RWPE1 (cell line): Measurements from ENCODE around the gene DAPK1.

ENCODE experiments used
- CTCF ChIA-PET: fragments of 350-600 bp; sonication (Branson Sonifier 250); formaldehyde crosslinking; extraction: SDS; loops from one replicate; lab custom pipeline; 2021; lab: Yijun Ruan, JAX
- POLR2A ChIA-PET: fragments of 400-600 bp; formaldehyde crosslinking; extraction: SDS; loops from one replicate; lab custom pipeline; 2020; ENCODE audit warnings: antibody characterized with exemption; ENCODE audit not compliant: low non-redundant PET; lab: Yijun Ruan, JAX
- DNase-seq: peaks from one replicate; pipeline ENCODE4 v3.0.0; 2012; ENCODE audit warnings: low spot score
- H3K27ac ChIP-seq: fragments of 450-650 bp; 2 replicates; pipeline ENCODE4 v1.5.1; 2017
- TF ChIP-seq, protein P1 (sequence below): fragments of 450-650 bp; conservative IDR thresholded peaks from 2 replicates; pipeline ENCODE4 v1.5.1; 2017; ENCODE audit warnings: low read depth, mild to moderate bottlenecking

The DAPK1 gene

DNA sequence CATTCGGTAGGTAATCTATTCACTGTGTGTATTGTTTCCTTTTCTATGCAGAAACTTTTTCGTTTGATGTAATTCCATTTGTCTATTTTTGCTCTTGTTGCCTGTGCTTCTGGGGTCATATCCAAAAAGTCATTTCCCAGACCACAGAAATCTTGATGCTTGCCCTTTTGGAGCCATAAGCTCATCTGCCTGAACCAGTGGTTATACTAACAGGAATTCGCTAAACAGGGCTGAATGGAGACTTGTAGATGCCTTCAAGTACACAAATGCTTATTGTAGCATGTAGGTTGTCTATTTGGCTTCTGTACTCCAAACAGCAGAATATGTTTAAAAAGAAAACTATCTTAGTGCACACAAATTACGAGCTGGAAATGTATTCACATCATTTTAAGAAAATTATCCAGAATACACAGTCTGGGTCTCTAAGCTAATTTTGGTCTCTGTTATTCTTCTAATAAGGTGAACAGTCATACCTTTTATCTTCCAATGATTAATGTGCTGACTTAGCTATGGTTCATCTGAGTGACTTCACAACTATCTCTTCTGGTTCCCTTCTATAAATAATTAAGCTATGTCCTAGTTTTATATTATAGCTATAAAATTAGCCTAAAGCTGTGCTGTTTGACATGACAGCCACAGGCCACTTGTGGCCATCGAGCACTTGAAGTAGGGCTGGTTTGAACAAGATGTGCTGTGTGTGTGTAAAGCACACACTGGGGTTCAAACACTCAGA is 87.6 kb downstream of the DAPK1 start:
- ChIA-PET POLR2A (no interaction called here), CTCF (interaction anchor here (0.7 kb wide), 1 partner anchor 248 kb away, joined by 4 read pairs; no protein-coding TSS in a partner anchor)
- TF ChIP-seq, protein P1, sequence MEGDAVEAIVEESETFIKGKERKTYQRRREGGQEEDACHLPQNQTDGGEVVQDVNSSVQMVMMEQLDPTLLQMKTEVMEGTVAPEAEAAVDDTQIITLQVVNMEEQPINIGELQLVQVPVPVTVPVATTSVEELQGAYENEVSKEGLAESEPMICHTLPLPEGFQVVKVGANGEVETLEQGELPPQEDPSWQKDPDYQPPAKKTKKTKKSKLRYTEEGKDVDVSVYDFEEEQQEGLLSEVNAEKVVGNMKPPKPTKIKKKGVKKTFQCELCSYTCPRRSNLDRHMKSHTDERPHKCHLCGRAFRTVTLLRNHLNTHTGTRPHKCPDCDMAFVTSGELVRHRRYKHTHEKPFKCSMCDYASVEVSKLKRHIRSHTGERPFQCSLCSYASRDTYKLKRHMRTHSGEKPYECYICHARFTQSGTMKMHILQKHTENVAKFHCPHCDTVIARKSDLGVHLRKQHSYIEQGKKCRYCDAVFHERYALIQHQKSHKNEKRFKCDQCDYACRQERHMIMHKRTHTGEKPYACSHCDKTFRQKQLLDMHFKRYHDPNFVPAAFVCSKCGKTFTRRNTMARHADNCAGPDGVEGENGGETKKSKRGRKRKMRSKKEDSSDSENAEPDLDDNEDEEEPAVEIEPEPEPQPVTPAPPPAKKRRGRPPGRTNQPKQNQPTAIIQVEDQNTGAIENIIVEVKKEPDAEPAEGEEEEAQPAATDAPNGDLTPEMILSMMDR = no peak
- DNase-seq = no peak
- no peak overlapping the region for H3K27ac ChIP-seq

DNA sequence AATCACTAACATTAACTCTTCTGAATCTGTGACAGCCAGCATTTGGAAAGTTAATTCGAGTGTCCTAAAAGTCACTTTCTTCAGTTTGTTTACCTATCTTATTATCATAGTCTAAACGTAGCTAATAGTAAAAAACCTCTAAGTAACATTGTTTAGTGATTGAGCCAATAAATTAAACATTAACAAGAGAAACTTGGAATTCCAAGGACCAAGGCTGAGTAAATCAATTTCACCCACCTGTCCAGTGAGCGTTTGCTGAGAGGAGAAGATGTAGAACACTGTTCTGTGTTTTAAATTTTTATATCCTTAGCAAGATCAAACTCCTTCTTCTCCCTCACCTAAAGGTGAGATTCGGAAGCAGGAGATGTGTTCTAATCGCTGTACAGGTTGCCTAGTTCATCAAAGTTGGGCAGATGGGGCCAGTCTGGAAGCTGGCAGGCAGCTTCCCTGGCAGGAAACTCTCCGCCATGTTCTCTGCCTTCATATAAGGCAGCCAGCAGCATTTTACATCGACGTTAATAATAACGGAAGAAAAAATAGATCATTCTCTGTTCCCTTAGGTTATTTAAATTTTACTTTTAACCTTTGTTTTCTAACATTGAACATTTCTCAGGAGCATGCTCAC is 89.2 kb downstream of the DAPK1 start:
- POLR2A ChIA-PET = no interaction called here
- TF ChIP-seq, protein P1 = no peak
- CTCF ChIA-PET = no interaction called here
- no peak for DNase-seq
- no peak overlapping the region for H3K27ac ChIP-seq

DNA sequence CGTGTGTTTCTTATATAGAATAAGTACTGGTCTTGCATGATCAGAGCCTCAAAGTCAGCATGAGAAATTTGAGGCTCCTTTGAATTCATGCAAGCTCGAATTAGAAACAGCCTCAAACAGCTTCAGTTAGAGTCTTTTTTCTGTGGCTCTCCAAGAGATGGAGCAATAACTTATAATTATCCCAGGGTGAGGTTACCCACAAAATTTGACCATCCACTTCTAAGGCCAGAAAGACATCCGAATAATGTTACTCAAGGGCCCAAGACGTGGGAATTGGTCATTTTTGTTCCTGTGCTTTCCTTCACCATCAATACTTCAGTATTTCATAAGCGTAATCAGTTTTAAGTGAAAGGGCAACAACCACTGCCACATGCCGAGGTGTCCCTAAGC is 89.7 kb downstream of the DAPK1 start:
- ChIA-PET CTCF (no interaction called here), POLR2A (no interaction called here)
- H3K27ac ChIP-seq = no peak overlapping the region
- DNase-seq = no peak
- TF ChIP-seq, protein P1 = no peak

DNA sequence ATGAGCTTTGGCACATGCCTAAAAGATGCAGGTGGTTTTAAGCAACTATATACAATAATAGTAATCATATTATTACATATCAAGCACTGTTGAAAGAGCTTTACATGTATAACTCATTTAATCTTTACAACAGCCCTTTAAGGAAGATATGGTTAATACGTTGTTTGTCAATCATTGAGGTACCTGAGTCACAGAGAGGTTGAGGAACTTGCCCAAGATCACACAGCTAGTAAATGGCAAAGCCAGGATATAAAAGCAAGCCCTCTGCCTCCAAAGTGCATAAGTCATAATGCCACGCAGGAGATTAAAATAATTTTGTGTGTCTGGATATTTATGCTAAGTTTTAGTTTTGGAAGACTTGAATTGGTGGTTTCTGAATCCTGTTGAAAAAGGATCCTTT is 90.2 kb downstream of the DAPK1 start:
- CTCF ChIA-PET = no interaction called here
- POLR2A ChIA-PET = no interaction called here
- DNase-seq = no peak
- TF ChIP-seq, protein P1 = no peak
- H3K27ac ChIP-seq = no peak overlapping the region

DNA sequence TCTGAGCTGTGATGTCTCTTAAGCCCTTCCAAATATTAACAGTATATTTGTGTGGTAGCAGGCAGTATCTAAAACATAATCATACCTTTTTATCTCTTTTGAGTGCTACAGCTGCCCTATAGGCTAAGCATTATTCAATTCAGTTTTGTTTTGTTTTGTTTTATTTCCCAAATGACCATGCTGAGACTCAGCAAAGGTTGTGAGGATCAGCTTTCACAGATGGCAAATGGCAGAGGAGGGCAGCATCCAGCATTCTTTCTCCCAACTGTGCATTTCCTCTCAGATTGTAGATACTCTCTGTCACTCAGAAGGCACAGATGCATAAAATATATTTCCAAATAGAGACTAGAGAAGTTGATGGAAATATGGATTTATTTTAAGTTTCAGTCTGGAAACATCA is 90.7 kb downstream of the DAPK1 start:
- no peak for DNase-seq
- no peak overlapping the region for H3K27ac ChIP-seq
- ChIA-PET POLR2A (no interaction called here), CTCF (interaction anchor here (0.6 kb wide), 1 partner anchor 397 kb away, joined by 4 read pairs; no protein-coding TSS in a partner anchor)
- TF ChIP-seq, protein P1 = no peak

DNA sequence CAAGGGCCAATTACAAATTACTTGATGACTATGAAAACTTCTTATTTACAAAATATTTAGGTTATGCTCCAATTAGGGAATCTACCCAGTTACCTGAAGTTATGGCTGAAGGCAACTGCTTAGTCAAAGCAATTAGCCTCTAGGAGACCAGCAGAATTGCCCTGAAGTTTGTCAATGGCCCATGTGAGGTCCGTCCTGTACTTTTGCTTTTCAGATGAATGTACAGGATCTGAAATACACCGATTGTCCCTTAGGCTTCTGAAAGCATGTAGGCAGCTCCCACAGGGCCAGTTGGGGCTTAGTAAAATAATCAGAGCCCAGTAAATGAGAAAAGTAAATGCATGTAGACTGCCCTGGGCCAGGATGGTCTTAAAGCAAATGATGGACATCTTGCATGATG is 93.3 kb downstream of the DAPK1 start:
- TF ChIP-seq, protein P1 = no peak
- POLR2A ChIA-PET = no interaction called here
- no peak for DNase-seq
- CTCF ChIA-PET = no interaction called here
- H3K27ac ChIP-seq = no peak overlapping the region
